HepG2 (cell line): ENCODE results near the gene IP6K3.

ENCODE experiments used
- CTCF ChIP-seq: sonication (generic); formaldehyde crosslinking; IDR thresholded peaks from 2 replicates; pipeline ENCODE4 v1.5.0; 2020; ENCODE audit warnings: mild to moderate bottlenecking, missing genetic modification reagents, moderate library complexity
- ELK4 ChIP-seq: sonication (generic); formaldehyde crosslinking; IDR thresholded peaks from 2 replicates; pipeline ENCODE4 v1.9.0; 2021; ENCODE audit warnings: missing genetic modification reagents, borderline replicate concordance
- ESRRA ChIP-seq: sonication (generic); formaldehyde crosslinking; IDR thresholded peaks from 2 replicates; pipeline ENCODE4 v1.5.1; 2020; ENCODE audit warnings: mild to moderate bottlenecking, low read depth, missing genetic modification reagents
- EZH2 ChIP-seq: conservative IDR thresholded peaks from 2 replicates; pipeline ENCODE4 v1.6.1; 2012; ENCODE audit warnings: mild to moderate bottlenecking, low read depth, low read length, moderate library complexity
- GABPA ChIP-seq, 2 experiments: IDR thresholded peaks; 2 replicates each; pipeline ENCODE4 v1.6.1; 2011 to 2016; ENCODE audit warnings: low read depth in 2 of 2, low read length in 1 of 2, missing biosample characterization in 1 of 2, missing genetic modification characterization in 1 of 2
- KAT7 ChIP-seq: IDR thresholded peaks from 2 replicates; pipeline ENCODE4 v1.6.1; 2018; ENCODE audit warnings: borderline replicate concordance, missing compliant biosample characterization
- MAZ ChIP-seq, 2 experiments: sonication (generic) in 1 of 2; formaldehyde crosslinking in 1 of 2; IDR thresholded peaks; 2 replicates each; pipeline versions ENCODE4 v1.5.0 to v1.6.1; 2012 to 2020; ENCODE audit warnings: low read depth in 2 of 2, mild to moderate bottlenecking in 2 of 2, borderline replicate concordance in 1 of 2, improper control_type of control experiment in 1 of 2, low read length in 1 of 2, missing genetic modification reagents in 1 of 2, moderate library complexity in 1 of 2
- MYC ChIP-seq: sonication (generic); formaldehyde crosslinking; IDR thresholded peaks from 2 replicates; pipeline ENCODE4 v1.9.0; 2021; ENCODE audit warnings: missing genetic modification reagents, borderline replicate concordance
- RAD51 ChIP-seq: fragments of 450-650 bp; IDR thresholded peaks from 2 replicates; pipeline ENCODE4 v1.6.1; 2016; ENCODE audit warnings: borderline replicate concordance
- RXRA ChIP-seq: sonication (generic); formaldehyde crosslinking; IDR thresholded peaks from 2 replicates; pipeline ENCODE4 v1.5.1; 2020; ENCODE audit warnings: missing genetic modification reagents
- TBL1XR1 ChIP-seq: fragments of 150-350 bp; IDR thresholded peaks from 2 replicates; pipeline ENCODE4 v1.6.1; 2014; ENCODE audit warnings: borderline replicate concordance, low read length; ENCODE audit not compliant: partially characterized antibody
- TBP ChIP-seq: sonication (generic); formaldehyde crosslinking; IDR thresholded peaks from 2 replicates; pipeline ENCODE4 v1.5.0; 2020; ENCODE audit warnings: missing genetic modification reagents
- TF ChIP-seq, protein P1 (sequence below): sonication (generic); formaldehyde crosslinking; IDR thresholded peaks from 2 replicates; pipeline ENCODE4 v1.5.1; 2020; ENCODE audit warnings: missing genetic modification reagents, mild to moderate bottlenecking, borderline replicate concordance
- TF ChIP-seq, protein P2 (sequence below): fragments of 450-650 bp; IDR thresholded peaks from 2 replicates; pipeline ENCODE4 v1.6.1; 2017; ENCODE audit warnings: mild to moderate bottlenecking

- TF ChIP-seq EZH2 (no peak), ESRRA (CRISPR knock-in tag) (no peak), ELK4 (CRISPR knock-in tag) (no peak), RAD51 (no peak), TBL1XR1 (no peak), MAZ (IDR thresholded peaks at IDR 0.05; ENCODE audit: borderline replicate concordance, low read depth, low read length) (no peak), MAZ (CRISPR knock-in tag; IDR thresholded peaks at IDR 0.05; ENCODE audit: low read depth) (no peak), CTCF (CRISPR knock-in tag) (no peak), MYC (CRISPR knock-in tag) (no peak), GABPA (IDR thresholded peaks at IDR 0.05; ENCODE audit: low read depth, low read length) (no peak), GABPA (CRISPR knock-in tag; IDR thresholded peaks at IDR 0.05; ENCODE audit: low read depth) (no peak), RXRA (CRISPR knock-in tag) (no peak), KAT7 (no peak), TBP (CRISPR knock-in tag) (no peak)
- TF ChIP-seq, protein P1, sequence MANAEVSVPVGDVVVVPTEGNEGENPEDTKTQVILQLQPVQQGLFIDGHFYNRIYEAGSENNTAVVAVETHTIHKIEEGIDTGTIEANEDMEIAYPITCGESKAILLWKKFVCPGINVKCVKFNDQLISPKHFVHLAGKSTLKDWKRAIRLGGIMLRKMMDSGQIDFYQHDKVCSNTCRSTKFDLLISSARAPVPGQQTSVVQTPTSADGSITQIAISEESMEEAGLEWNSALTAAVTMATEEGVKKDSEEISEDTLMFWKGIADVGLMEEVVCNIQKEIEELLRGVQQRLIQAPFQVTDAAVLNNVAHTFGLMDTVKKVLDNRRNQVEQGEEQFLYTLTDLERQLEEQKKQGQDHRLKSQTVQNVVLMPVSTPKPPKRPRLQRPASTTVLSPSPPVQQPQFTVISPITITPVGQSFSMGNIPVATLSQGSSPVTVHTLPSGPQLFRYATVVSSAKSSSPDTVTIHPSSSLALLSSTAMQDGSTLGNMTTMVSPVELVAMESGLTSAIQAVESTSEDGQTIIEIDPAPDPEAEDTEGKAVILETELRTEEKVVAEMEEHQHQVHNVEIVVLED = no peak
- TF ChIP-seq, protein P2, sequence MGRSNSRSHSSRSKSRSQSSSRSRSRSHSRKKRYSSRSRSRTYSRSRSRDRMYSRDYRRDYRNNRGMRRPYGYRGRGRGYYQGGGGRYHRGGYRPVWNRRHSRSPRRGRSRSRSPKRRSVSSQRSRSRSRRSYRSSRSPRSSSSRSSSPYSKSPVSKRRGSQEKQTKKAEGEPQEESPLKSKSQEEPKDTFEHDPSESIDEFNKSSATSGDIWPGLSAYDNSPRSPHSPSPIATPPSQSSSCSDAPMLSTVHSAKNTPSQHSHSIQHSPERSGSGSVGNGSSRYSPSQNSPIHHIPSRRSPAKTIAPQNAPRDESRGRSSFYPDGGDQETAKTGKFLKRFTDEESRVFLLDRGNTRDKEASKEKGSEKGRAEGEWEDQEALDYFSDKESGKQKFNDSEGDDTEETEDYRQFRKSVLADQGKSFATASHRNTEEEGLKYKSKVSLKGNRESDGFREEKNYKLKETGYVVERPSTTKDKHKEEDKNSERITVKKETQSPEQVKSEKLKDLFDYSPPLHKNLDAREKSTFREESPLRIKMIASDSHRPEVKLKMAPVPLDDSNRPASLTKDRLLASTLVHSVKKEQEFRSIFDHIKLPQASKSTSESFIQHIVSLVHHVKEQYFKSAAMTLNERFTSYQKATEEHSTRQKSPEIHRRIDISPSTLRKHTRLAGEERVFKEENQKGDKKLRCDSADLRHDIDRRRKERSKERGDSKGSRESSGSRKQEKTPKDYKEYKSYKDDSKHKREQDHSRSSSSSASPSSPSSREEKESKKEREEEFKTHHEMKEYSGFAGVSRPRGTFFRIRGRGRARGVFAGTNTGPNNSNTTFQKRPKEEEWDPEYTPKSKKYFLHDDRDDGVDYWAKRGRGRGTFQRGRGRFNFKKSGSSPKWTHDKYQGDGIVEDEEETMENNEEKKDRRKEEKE = no peak
Observed at GRCh38 chr6:33725222-33725621, 21.5 kb downstream of the IP6K3 start.
